Right lung (tissue), 5 donors: ENCODE data around the gene CHIT1. TPM values are rescaled to one million over a fixed set of nuclear protein-coding genes. Genes with fewer than 3 reads are reported as not detected.

Source experiments
- DNase-seq, 2 donors: peaks; one replicate each; pipeline ENCODE4 v3.0.0-alpha.2; 2013
- polyA plus RNA-seq, 5 donors: library from polyadenylated mRNA; unstranded; fragments of 120-200 nt; gene quantifications; one replicate each; pipeline versions ENCODE4 v1.2.1 to v1.2.3, GENCODE V29; 2013; ENCODE audit warnings: inconsistent platforms in 1 of 5, low replicate concordance in 1 of 5; ENCODE audit not compliant: insufficient read length in 5 of 5, insufficient read depth in 1 of 5

The CHIT1 gene
- polyA plus RNA-seq, 5 donors: 0.09 to 0.25 (median 0.17) TPM

- no peak for DNase-seq
Observed at GRCh38 chr1:203188686-203189232, 40.7 kb downstream of the CHIT1 start.

GRCh38 chr1:203187689-203188264, 41.7 kb downstream of the CHIT1 start:
- no peak for DNase-seq

- no peak for DNase-seq
Observed at GRCh38 chr1:203187304-203187685, 42.2 kb downstream of the CHIT1 start.

- no peak for DNase-seq
Observed at GRCh38 chr1:203186446-203187303, 42.8 kb downstream of the CHIT1 start, which contains the start of gene CHI3L1. TSS of gene CHI3L1 (minus strand) at chr1:203186704. CDS start at chr1:203186623, 81 bp downstream.

- no peak for DNase-seq
Observed at GRCh38 chr1:203186091-203186445, 43.4 kb downstream of the CHIT1 start.

- no peak for DNase-seq
Observed at GRCh38 chr1:203185585-203185984, 43.9 kb downstream of the CHIT1 start.

GRCh38 chr1:203185061-203185461, 44.4 kb downstream of the CHIT1 start:
- DNase-seq: no peak

GRCh38 chr1:203184467-203184866, 45.0 kb downstream of the CHIT1 start:
- DNase-seq: no peak

- no peak for DNase-seq
Observed at GRCh38 chr1:203183828-203184227, 45.6 kb downstream of the CHIT1 start.

- DNase-seq: no peak
Observed at GRCh38 chr1:203182387-203182953, 47.0 kb downstream of the CHIT1 start.

GRCh38 chr1:203181586-203182386, 47.7 kb downstream of the CHIT1 start:
- no peak for DNase-seq

GRCh38 chr1:203180611-203181330, 48.7 kb downstream of the CHIT1 start:
- DNase-seq: no peak

GRCh38 chr1:203179667-203180005, 49.8 kb downstream of the CHIT1 start:
- DNase-seq: no peak

- no peak for DNase-seq
Observed at GRCh38 chr1:203178821-203179666, 50.4 kb downstream of the CHIT1 start.

GRCh38 chr1:203178083-203178482, 51.4 kb downstream of the CHIT1 start:
- no peak for DNase-seq

GRCh38 chr1:203177470-203178039, 51.9 kb downstream of the CHIT1 start:
- DNase-seq: no peak

- no peak for DNase-seq
Observed at GRCh38 chr1:203177036-203177405, 52.5 kb downstream of the CHIT1 start.

- no peak for DNase-seq
Observed at GRCh38 chr1:203176273-203177035, 53.0 kb downstream of the CHIT1 start.

GRCh38 chr1:203175827-203176241, 53.6 kb downstream of the CHIT1 start:
- DNase-seq: no peak
